Stimulated activated CD4-positive, alpha-beta T cell treated with anti-CD3 and anti-CD28 coated beads, Interleukin-2, amount 100 ng/mL, for 4 hours (primary cell): ENCODE results near the gene SPEN.
A peak's percentile ranks its signal among the peaks of the same experiment; 100 is the strongest.
"Not testable (repeated sequence)": the region's sequence is repeated elsewhere in the genome, so short reads cannot be mapped to it uniquely, and the experiment has no call there.

Experiments used
- DNase-seq: peaks from one replicate; pipeline ENCODE4 v3.0.0-alpha.2; 2020; ENCODE audit warnings: low read depth

The SPEN gene

DNA sequence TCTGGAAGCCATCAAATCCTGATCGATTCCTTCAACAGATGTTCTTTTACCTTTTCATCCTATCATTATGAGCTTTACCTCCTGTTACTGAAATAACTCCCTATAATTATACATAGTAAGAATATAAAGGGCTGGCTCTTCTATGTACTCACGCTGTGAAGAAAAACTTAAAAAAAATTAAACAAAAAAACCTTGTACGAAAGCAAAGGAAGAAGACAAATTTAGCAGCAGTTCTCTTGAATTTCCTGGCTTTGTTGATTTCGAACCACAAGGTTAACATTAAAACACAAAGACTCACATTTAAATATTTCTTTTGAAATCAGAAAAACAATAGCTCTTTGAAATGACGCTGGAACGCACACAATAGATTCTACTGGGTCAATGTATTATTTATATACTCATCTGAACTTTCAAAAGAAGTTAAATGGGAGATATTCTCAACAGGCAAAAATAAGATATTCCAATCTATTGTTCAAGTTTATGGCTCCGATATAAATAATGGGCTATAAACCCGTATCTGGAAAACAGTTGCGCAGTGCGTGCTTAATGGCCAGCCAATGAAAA lies 13.6 kb upstream of the SPEN start:
- no peak for DNase-seq

DNA sequence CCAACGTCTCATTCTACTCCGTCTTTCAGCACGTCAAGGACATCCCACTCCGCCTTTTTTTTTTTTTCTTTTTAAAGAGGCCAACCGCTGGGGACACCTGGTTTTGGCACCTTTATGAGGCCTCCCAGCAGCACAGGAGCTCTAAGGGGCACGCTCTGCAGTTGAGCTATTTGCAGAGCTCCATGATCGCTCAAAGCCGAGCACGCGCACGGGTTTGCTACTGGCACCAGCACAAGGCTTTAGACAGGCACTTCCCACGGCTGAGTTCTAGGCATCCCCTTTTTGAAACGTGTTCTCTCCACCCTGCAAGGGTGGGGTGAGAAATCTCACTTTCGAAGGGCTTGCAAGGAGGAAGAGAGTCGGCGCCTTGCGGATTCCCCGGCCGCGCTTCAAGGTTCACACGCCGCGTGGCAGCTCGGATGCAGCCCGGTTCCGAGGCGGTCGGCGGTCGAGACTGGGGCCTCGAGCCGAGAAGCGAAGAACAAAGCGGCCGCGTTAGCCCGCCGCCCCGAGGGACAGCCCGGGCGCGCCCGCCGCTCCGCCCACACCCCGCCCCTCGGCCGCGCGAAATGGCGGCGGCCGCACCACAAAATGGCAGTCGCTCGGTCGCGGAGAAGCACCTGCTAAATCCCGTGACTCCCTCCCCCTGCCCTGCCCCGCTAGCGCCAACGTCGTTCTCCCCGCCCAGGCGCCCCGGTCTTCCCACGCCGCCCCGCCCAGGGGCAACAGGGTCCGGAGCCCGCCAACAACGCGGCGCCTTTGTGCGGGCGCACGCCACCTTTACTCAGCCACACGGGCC lies 12.9 kb upstream of the SPEN start:
- peak; percentile 86 for DNase-seq

DNA sequence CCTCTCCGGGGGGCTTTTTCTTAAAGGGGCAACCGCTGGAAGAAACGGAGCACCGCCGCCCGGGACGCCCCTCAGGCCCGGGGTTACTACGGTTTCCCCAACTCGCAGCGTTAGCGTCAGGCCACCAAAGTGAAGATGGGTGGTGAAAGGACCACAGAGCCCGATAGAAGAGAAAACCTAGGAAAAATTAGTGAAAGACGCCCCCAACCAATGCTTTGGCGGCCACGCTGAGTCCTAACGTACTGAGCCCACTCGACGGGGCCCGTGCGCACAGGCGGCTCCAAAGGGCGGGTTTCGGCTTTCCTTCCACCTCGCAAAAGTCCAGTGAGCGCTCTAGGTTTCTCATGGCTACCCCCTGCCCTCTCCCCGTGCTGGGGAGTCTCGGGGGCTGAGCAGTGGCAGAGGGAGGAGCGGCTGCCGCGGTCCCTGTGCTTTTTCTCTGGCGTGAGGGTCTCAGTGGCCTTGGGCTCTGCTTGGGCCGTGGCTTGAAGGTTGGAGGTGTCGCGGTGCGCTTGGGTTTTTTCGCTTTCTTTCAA lies 12.2 kb upstream of the SPEN start:
- DNase-seq: peak; percentile 18

DNA sequence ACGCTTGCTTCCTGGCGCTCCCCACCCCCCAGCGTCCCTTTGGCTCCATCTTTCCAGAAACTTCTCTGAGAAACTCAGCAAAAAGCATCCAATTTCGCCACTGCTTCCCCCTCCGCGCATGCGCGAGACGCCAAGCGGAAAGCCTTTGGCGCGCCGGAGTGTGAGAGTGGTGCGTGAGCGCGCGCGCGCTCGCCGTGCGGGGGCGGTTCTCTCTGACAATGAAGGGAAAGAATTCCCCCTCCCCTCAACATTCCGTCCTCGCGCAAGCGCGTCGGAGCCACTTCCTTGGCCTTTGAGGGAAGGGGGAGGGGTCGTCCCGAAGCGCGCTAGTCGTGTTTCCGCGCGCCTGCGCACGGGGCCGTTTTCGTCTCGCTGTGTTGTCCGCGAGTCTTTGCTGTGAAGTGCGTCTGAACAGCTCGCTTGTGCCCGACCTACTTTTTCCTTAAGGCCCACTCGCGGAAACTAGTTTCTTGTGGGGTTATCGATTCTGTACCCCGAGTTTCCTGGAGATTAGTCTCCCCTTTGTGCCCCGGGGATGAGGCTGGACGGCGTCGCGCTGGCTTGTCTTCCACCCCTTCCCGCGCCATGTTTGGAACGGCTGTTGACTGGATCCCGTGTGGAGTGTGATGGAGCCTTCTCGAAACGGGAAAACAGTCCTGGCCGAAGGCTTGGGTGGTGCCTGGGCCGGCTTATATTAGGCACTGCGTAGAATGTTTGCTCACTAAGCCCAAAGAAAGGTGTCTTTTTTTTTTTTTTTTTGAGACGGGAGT lies 11.6 kb upstream of the SPEN start:
- peak; percentile 100 for DNase-seq

DNA sequence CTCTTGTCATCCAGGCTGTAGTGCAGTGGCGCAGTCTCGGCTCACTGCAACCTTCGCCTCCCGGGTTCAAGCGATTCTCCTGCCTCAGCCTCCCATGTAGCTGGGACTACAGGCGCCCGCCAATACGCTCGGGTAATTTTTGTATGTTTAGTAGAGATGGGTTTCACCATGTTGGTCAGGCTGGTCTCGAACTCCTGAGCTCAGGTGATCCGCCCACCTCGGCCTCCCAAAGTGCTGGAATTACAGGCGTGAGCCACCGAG lies 11.1 kb upstream of the SPEN start:
- not testable (repeated sequence) for DNase-seq

DNA sequence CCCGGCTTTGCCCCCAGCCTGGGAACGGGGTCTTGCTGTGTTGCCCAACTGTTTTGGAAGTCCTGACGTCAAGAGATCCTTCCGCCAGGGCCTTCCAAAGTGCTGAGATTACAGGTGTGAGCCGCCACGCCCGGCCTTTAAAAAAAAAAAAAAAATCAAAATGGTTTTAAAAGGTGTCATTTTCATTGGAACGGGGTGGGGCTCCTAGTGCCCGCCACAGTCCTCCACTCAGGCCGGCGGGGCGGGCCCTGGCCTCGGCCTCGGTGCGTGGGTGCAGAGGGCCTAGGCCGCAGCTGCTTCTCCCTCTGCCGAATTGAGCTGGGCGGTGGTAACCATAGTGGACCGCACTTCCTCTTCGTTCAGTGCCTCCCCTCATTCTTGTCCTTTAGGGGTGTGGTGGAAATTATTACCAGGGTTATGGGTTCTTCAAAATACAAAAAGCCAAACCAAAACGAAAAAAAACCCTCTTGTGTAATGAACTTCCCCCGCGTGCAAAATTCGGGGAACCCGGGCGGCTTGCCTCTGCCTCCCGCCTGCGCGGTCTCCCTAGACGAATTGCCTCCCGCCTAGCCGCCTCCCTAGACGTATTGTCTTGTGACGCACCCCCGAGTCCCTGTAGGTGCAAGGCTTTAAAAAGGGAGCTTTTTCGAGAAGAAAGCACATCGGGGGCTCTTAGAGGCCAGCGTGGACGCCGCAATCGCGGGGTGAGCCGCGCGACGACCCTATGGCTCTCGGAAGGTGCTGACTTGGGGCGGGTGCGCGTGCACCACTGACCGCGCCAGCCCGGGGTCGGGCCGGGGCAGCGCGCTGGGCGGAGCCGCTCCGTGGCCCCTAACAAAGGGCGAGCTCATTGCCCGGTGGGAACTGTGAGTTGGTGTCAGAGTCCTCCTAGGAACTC lies 10.5 kb upstream of the SPEN start:
- DNase-seq: peak; percentile 66

DNA sequence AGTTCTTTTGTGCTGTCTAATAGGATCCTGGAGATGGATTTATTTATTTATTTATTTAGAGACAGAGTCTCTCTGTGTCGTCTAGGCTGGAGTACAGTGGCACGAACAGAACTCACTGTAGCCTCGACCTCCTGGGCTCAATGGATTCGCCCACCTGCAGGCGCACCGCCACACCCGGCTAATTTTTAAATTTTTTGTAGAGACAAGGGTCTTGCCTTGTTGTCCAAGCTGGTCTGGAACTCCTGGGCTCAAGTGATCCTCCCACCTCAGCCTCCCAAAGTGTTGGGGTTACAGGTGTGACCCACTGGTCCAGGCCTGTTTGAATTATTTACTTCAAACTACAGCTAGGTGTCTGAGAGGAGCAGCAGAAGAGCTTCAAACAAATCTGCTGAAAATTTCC lies 9.6 kb upstream of the SPEN start:
- DNase-seq: no peak

DNA sequence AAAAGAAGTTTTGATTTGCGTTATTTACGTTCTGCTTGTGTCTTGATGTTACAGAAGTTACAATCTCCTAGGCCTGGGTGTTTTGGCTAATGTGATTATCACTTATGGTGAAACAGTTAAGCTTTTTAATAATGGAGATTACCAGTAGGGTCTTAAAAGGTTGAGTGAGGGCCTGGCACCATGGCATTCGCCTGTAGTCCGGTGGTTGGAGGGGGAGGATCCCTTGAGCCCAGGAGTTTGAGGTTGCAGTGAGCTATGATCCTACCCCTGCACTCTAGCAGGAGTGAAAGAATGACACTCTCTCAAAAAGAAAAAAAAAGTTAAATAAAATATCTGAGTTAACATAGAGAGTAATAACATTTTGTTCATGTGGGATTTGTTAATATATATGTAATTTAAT lies 8.8 kb upstream of the SPEN start:
- no peak for DNase-seq

DNA sequence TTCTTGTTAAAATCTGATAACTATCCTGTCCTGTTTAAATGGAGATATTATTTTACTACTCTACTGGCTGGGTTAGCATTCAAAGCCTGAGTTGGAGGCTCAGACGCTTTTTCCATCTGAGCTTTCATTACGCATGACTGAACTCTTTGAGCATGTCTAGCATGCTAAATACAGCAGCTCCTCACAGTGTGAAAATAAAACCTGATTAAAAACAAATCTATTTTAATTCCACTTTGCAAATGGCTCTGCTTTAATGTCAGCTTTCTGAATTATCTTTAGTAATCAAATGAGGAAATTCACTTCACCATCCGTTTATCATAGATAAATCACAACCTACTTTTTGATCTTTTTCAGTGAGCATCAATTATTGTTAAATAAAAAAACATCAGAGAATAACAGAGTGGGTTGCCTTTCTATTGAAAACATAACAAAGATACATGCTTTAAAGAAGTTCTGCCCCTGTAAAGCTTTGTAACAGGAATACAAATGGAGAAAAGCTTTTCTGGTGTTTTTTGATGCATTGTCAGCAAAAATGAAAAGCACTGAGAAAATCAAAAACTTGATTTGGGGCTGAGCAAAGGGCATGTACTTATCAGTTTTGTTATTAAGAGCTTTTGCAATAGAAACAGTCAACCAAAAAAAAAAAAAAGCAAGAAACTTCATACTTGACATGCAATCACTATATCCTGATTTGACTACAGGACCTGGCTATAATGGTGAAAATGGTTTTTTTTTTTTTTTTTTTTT lies 3.5 kb upstream of the SPEN start:
- DNase-seq: no peak

DNA sequence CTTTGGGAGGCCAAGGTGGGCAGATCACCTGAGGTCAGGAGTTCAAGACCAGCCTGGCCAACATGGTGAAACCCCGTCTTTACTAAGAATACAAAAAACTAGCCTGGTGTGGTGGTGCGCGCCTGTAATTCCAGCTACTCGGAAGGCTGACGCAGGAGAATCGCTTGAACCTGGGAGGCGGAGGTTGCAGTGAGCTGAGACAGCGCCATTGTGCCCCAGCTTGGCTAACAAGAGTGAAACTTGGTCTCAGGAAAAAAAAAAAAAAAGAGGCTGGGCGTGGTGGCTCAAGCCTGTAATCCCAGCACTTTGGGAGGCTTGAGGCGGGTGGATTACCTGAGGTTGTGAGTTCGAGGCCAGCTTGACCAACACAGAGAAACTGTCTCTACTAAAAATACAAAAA lies 1.5 kb upstream of the SPEN start:
- DNase-seq: not testable (repeated sequence)

DNA sequence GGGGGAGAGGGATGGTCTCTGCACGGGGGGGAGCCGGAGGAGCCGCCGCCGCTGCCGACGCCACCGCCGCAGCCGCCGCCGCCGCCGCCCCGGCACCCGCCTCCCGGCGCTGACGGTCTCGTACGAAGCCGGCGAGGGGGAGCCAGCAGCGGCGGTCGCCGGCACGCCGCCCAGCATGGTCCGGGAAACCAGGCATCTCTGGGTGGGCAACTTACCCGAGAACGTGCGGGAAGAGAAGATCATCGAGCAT lies 311 bp downstream of the SPEN start:
- no peak for DNase-seq

DNA sequence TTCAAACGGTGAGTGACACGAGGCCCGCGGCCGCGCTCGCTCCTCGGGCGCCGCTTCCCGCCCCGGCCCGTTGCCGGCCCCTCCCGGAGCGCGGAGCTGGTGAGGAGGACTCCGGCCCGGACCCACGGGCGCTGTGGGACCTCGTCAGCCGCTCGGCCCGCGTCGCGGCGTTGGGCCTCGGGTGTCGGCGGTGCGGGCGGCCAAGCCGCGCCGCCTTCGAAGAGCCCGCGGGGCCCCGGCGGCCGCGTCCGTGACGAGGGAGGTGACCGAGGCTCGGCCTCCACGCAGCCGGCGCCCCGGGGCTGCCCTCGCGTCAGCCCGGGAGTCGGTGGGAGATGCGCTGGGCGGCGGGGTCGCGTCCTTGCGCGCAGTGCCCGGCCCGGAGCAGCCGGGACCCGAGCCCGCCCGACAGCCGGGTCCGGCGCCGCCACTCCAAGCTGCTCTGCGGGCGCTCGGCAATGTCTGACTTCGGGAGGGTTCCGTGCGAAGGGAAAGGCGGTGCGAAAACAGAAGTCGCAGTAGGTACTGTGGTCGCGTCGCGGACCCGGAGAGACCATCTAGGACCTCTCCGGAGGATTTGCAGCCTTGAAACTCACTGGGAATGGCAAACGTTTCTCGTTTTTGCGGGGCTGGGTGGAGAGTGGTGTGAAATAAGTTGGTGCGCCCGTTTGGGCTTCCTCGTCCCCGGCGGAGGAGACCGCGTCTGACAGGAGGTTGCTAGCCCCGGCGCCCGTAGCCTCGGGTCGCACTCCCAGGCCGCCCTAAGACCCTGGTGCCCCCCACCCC lies 829 bp downstream of the SPEN start:
- DNase-seq: peak; percentile 12

DNA sequence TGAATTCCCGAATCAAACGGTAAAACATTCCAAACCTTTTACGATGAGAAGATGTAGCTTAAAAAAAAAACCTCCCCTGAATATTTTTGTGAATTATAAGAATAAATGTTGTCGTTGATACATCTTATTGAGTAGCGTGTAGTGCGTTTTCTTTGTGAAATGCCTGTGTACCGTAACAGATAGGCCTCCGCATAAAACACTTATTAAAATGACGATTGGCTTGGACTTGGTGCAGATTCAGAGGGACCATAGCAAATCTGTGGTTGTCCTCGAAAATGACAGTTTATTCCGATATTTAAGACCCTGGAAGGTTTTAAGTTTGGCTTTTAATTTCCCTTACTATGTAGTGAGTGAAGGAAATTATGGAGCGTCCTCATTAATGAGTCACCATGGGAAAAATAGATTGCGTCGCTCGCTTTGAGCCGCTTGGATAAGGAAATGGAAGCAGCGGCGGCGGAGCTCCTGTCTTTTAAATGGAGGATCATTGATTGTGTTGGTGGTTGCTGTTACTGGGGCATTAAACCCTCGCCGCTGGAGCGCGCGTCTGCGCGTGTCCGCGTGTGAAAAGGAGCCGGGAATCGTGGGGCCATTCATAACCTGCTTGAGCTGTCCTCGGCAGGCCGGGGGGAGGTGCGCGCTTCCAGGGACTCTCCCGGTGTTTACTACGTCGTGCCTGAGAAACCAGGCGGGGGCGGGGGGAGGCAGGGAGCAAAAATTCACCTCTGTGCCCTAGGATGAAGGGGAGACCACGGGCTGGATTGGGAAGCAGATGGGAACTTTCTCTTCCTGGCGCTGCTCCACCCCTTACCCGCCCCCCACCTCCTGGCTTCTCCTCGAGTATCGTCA lies 1.6 kb downstream of the SPEN start:
- DNase-seq: peak; percentile 55

DNA sequence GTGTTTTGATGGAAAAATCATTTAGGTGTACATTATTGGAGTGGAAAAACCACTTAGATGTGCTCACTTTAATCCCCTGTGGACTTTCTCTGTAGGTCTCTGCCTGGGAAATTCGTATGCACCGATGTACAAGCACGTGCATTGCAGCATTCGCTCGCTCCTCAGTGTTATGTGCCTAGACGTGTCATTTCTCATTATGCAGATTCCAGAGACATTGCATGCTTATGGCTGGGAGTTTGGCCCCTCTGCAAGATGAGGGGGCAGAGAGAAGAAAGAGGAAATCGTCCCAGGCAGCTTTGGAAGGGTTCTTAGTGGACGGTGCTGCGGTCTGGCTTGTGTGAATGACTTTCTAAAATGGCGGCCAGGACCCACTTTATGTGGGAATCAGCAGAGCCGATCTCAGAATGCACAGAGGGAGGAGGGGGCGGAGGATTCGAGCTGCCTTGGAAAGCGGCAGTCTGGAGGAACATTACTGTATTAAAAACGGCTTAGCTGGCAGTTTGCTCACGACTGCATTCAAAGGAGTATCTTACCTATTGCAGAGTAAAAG lies 2.3 kb downstream of the SPEN start:
- no peak for DNase-seq

DNA sequence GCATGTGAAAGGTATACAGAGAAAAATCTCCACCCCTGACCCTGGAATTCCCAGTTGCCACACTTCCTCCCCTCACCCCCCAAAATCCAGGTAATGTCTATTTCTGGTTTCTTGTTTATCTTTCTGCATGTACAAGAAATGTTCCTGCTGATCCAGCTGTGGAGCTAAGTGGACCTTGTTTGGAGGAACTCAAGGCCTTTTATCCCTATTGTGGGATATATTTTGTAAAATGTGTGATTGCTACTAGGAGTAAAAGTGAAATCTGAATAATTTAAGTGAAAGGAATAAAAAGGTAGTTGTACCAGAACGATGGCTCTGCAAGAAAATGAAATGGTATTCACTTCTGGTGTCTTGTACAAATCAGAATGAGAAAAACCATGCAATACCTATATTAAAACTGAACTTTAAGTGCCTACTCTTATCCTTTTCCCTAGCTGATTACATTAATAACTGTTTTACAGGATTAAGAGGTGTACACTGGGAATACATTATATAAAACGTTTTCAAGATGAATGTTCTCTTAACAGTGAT lies 3.0 kb downstream of the SPEN start:
- DNase-seq: no peak

DNA sequence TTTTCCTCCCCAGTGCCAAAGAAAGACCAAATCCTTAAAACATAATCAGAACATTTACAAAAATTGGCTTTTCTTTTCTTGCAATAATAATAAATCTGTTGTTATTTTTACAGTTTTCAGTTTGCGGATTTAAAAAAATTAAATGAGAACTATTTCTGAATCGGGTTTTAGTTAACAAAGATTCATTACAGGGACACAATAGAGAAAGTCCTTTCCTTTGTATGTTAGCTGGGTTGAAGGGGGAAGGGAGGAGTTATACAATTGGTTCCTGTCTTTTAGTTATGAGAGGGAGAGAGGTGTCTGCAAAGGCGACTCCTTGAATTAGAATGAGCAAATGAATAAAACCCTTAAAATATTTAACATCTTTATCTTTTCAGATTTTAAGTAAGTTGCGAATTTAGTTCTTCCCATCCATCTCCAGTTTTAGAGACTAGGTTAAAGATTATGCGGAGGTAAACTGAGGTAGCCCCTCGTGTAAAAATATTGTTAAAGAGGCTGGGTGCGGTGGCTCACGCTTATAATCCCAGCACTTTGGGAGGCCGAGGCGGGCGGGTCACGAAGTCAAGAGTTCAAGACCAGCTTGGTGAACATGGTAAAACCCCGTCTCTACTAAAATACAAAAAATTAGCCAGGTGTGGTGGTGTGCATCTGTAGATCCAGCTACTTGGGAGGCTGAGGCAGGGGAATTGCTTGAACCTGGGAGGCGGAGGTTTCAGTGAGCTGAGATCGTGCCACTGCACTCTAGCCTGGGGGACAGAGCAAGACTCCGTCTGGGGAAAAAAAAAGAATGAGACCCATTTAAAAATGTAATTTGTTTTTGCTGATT lies 3.9 kb downstream of the SPEN start:
- DNase-seq: no peak

DNA sequence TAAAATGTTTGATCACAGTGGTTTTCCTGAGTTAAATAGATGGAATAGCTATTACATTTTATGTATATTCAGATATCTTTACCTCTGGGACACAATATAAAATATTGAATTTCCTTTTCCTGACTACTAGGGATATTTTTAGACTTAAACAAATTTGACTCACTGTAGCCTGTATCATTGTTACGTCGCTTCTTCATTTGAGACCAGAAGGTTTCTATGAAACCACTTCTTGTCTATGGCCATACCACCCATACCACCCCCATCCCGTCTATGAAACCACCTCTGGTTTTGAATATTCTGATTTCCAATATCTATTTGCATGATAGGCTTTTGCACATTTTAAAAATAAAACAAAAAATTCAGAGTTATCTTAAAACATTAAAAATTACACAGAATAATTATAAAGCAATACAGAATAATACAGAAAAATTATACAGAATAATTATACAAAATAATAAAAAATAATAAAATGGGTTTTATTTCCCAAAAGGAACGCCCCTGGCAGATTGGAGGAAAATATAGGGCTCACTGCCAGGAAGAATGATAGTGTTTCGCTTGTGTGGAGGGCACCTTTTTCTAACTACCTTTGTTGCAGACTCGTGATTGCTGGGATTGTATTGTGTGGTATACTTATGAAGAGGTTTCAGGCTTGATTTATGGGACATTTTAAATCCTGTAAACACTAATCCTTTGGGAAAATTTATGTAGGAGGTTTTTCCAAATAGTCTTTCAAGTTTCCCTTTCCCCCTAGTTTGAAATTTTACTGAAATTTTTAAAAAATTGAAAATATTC lies 4.7 kb downstream of the SPEN start:
- DNase-seq: no peak

DNA sequence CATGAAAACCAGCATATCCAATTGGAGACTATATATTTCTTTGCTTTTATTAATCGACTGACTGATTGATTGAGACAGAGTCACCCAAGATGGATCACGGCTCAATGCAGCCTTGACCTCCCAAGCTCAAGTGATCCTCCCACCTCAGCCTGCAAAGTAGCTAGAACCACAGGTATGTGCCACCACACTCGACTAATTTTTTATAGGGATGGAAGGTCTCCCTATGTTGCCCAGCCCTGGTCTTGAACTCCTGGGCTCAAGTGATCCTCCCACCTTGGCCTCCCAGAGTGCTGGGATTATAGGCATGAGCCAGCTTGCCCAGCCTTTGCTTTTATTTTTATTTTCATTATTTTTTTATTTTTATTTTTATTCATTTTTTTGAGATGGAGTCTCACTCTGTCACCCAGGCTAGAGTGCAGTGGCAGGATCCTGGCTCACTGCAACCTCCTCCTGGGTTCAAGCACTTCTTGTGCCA lies 5.4 kb downstream of the SPEN start:
- no peak for DNase-seq
